Astrocyte (in vitro differentiated cells and primary cell): Measurements from ENCODE around the gene SH2D2A.

Experiments used
- CTCF ChIP-seq: IDR thresholded peaks from 2 replicates; pipeline ENCODE4 v1.5.1; 2011; ENCODE audit warnings: low read depth, mild to moderate bottlenecking, inconsistent platforms, low read length, moderate library complexity; ENCODE audit not compliant: insufficient read depth
- EZH2 ChIP-seq: IDR thresholded peaks from 2 replicates; pipeline ENCODE4 v1.6.1; 2012; ENCODE audit warnings: mild to moderate bottlenecking, low read length, inconsistent platforms; ENCODE audit not compliant: insufficient read depth

GRCh38 chr1:156767879-156768604, 48.6 kb downstream of the SH2D2A start:
- TF ChIP-seq CTCF, result no peak
- TF ChIP-seq EZH2, result no peak
